H1 (cell line): ENCODE measurements around the gene PRR23E. TPM values are rescaled to one million over a fixed set of nuclear protein-coding genes. Genes with fewer than 3 reads are reported as not detected.

ENCODE experiments used
- CTCF ChIA-PET: fragments of 300-600 bp; sonication (Branson Sonifier 250); formaldehyde crosslinking; loops from one replicate; lab custom pipeline; 2021; ENCODE audit not compliant: partially characterized antibody; lab: Charles Lee
- POLR2A ChIA-PET: fragments of 300-600 bp; sonication (Branson Sonifier 250); formaldehyde crosslinking; loops from one replicate; lab custom pipeline; 2021; ENCODE audit warnings: inconsistent platforms; ENCODE audit not compliant: partially characterized antibody; lab: Charles Lee
- DNase-seq, 2 experiments: peaks; one replicate each; pipeline versions ENCODE4 v3.0.0 to v3.0.0-alpha.2; 2010 to 2022; ENCODE audit warnings: low spot score in 2 of 2, low read depth in 1 of 2, mixed read lengths in 1 of 2
- FAIRE-seq: peaks from 2 replicates; lab custom pipeline; 2011; peaks lifted over from hg19 to GRCh38; lab: Jason Lieb, UNC
- H2AFZ ChIP-seq: 2 replicates; pipeline ENCODE4 v1.8.1; 2012; ENCODE audit warnings: low read length, inconsistent platforms
- H2AK5ac ChIP-seq: 2 replicates; pipeline ENCODE4 v1.6.1; 2013; ENCODE audit warnings: low read depth, low read length
- H2BK120ac ChIP-seq: replicated peaks from 2 replicates; pipeline ENCODE3; 2013; ENCODE audit warnings: low read depth, low read length, inconsistent platforms
- H2BK12ac ChIP-seq: 2 replicates; pipeline ENCODE4 v1.6.1; 2013; ENCODE audit warnings: low read depth, low read length
- H2BK15ac ChIP-seq: 2 replicates; pipeline ENCODE4 v1.6.1; 2013; ENCODE audit warnings: low read length
- H2BK20ac ChIP-seq: 2 replicates; pipeline ENCODE4 v1.6.1; 2013; ENCODE audit warnings: low read length
- H2BK5ac ChIP-seq: 2 replicates; pipeline ENCODE4 v1.6.1; 2013; ENCODE audit warnings: low read depth, low read length
- H3K14ac ChIP-seq: 2 replicates; pipeline ENCODE4 v1.6.1; 2013; ENCODE audit warnings: inconsistent platforms; ENCODE audit not compliant: insufficient read length
- H3K18ac ChIP-seq: 2 replicates; pipeline ENCODE4 v1.6.1; 2013; ENCODE audit warnings: low read length; ENCODE audit errors: extremely low read depth
- H3K23ac ChIP-seq: 2 replicates; pipeline ENCODE4 v1.6.1; 2013; ENCODE audit warnings: inconsistent platforms; ENCODE audit not compliant: insufficient read length
- H3K23me2 ChIP-seq: 2 replicates; pipeline ENCODE4 v1.6.1; 2013; ENCODE audit warnings: low read depth, low read length
- H3K27ac ChIP-seq: 2 replicates; pipeline ENCODE4 v1.6.1; 2011; ENCODE audit warnings: low read depth, low read length, inconsistent platforms
- H3K27me3 ChIP-seq, 4 experiments: replicated peaks in 1 of 4; 1 replicate in 1 of 4; 2 replicates in 3 of 4; pipeline versions ENCODE4 v1.6.1 to v1.8.1; 2011 to 2013; ENCODE audit warnings: low read length in 3 of 4, mild to moderate bottlenecking in 3 of 4, inconsistent platforms in 2 of 4, mixed read lengths in 2 of 4, moderate library complexity in 1 of 4; ENCODE audit not compliant: control insufficient read depth in 3 of 4, insufficient read depth in 3 of 4; ENCODE audit errors: extremely low read depth in 1 of 4
- H3K36me3 ChIP-seq, 4 experiments: 2 replicates each; pipeline versions ENCODE4 v1.6.1 to v1.8.1; 2011 to 2013; ENCODE audit warnings: mild to moderate bottlenecking in 4 of 4, low read length in 3 of 4, moderate library complexity in 2 of 4, control low read depth in 1 of 4, inconsistent platforms in 1 of 4; ENCODE audit not compliant: insufficient read depth in 4 of 4, control insufficient read depth in 2 of 4
- H3K4ac ChIP-seq: replicated peaks from 2 replicates; pipeline ENCODE3; 2013; ENCODE audit warnings: low read length, low read depth, mixed read lengths, inconsistent platforms; ENCODE audit not compliant: insufficient read length
- H3K4me1 ChIP-seq, 4 experiments: replicated peaks in 1 of 4; 1 replicate in 1 of 4; 2 replicates in 3 of 4; pipeline versions ENCODE4 v1.6.1 to v1.8.1; 2011 to 2013; ENCODE audit warnings: low read length in 3 of 4, inconsistent platforms in 2 of 4, mixed read lengths in 1 of 4; ENCODE audit not compliant: insufficient read depth in 4 of 4, control insufficient read depth in 3 of 4
- H3K4me2 ChIP-seq, 2 experiments: 2 replicates each; pipeline versions ENCODE4 v1.6.1 to v1.8.1; 2011 to 2013; ENCODE audit warnings: low read depth in 2 of 2, low read length in 2 of 2, control low read depth in 1 of 2, inconsistent platforms in 1 of 2, mild to moderate bottlenecking in 1 of 2; ENCODE audit not compliant: insufficient read depth in 1 of 2
- H3K4me3 ChIP-seq, 4 experiments: fragments of 200-600, 300-600 bp in 1 of 4; sonication (generic), shearing (Covaris generic), sonication (Bioruptor Twin) in 1 of 4; 2 replicates each; pipeline versions ENCODE4 v1.5.1 to v1.8.1; 2011 to 2016; ENCODE audit warnings: low read length in 4 of 4, low read depth in 3 of 4, control low read depth in 2 of 4, inconsistent platforms in 2 of 4, mild to moderate bottlenecking in 2 of 4, mixed read lengths in 1 of 4, moderate library complexity in 1 of 4; ENCODE audit not compliant: insufficient read depth in 2 of 4; ENCODE audit errors: extremely low read depth in 1 of 4
- H3K56ac ChIP-seq: replicated peaks from 2 replicates; pipeline ENCODE3; 2013; ENCODE audit warnings: low read depth, mild to moderate bottlenecking, mixed read lengths, low read length, inconsistent platforms; ENCODE audit not compliant: insufficient read length
- H3K79me1 ChIP-seq: 2 replicates; pipeline ENCODE4 v1.6.1; 2013; ENCODE audit warnings: low read depth, low read length, control low read depth
- H3K79me2 ChIP-seq, 2 experiments: 2 replicates each; pipeline versions ENCODE4 v1.6.1 to v1.8.1; 2012 to 2013; ENCODE audit warnings: low read length in 2 of 2, mild to moderate bottlenecking in 2 of 2, inconsistent platforms in 1 of 2; ENCODE audit not compliant: insufficient read depth in 2 of 2, control insufficient read depth in 1 of 2
- H3K9ac ChIP-seq, 4 experiments: replicated peaks in 1 of 4; 1 replicate in 1 of 4; 2 replicates in 3 of 4; pipeline versions ENCODE4 v1.6.1 to v1.8.1; 2011 to 2013; ENCODE audit warnings: low read depth in 3 of 4, low read length in 3 of 4, control low read depth in 2 of 4, mild to moderate bottlenecking in 2 of 4, moderate library complexity in 2 of 4, inconsistent platforms in 1 of 4; ENCODE audit errors: extremely low read depth in 1 of 4
- H3K9me3 ChIP-seq, 2 experiments: 2 replicates each; pipeline versions ENCODE4 v1.6.1 to v1.8.1; 2012 to 2013; ENCODE audit warnings: mild to moderate bottlenecking in 2 of 2, moderate library complexity in 2 of 2, control low read depth in 1 of 2, inconsistent platforms in 1 of 2, low read depth in 1 of 2, low read length in 1 of 2, mixed read lengths in 1 of 2; ENCODE audit not compliant: insufficient read depth in 2 of 2
- H4K20me1 ChIP-seq, 2 experiments: replicated peaks in 1 of 2; 2 replicates each; pipeline versions ENCODE3 to v1.8.1; 2011 to 2013; ENCODE audit warnings: inconsistent platforms in 2 of 2, low read length in 2 of 2, mild to moderate bottlenecking in 1 of 2; ENCODE audit not compliant: insufficient read depth in 2 of 2, control insufficient read depth in 1 of 2
- H4K5ac ChIP-seq: 2 replicates; pipeline ENCODE4 v1.6.1; 2013; ENCODE audit warnings: low read length, low read depth, mixed read lengths, inconsistent platforms; ENCODE audit not compliant: insufficient read length
- H4K8ac ChIP-seq: 2 replicates; pipeline ENCODE4 v1.8.0; 2013; ENCODE audit warnings: mild to moderate bottlenecking, moderate library complexity, low read length, inconsistent platforms; ENCODE audit not compliant: insufficient read depth; ENCODE audit errors: extremely low read depth
- H4K91ac ChIP-seq: replicated peaks from 2 replicates; pipeline ENCODE3; 2013; ENCODE audit warnings: low read length, mixed read lengths, inconsistent platforms; ENCODE audit not compliant: insufficient read length
- HDAC2 ChIP-seq, 2 experiments: fragments of 300-600 bp in 1 of 2; sonication (generic) in 1 of 2; IDR thresholded peaks; 2 replicates each; pipeline ENCODE4 v1.6.1; 2011 to 2012; ENCODE audit warnings: low read depth in 2 of 2, low read length in 2 of 2, mild to moderate bottlenecking in 2 of 2, moderate library complexity in 2 of 2, borderline replicate concordance in 1 of 2, inconsistent platforms in 1 of 2
- SP4 ChIP-seq: IDR thresholded peaks from 2 replicates; pipeline ENCODE4 v1.6.1; 2012; ENCODE audit warnings: low read length, inconsistent platforms
- TBP ChIP-seq: IDR thresholded peaks from 2 replicates; pipeline ENCODE4 v1.6.1; 2011; ENCODE audit warnings: low read depth, low read length, improper control_type of control experiment
- WGBS, 2 experiments: shearing (Covaris generic) in 1 of 2; methylation state at CpG; one replicate each; pipeline versions ENCODE4 v1.1.6 to v1.1.7; 2013 to 2015; ENCODE audit warnings: low lambda C conversion rate in 2 of 2, mixed read lengths in 2 of 2, inconsistent platforms in 1 of 2, low coverage in 1 of 2, missing lambda C conversion rate in 1 of 2; ENCODE audit not compliant: insufficient replicate concordance in 2 of 2, insufficient coverage in 1 of 2, insufficient read length in 1 of 2; ENCODE audit errors: extremely low coverage in 1 of 2, missing lambda C conversion rate in 1 of 2; 5-methylcytosine and 5-hydroxymethylcytosine counted together
- polyA plus RNA-seq, 7 experiments: library from polyadenylated mRNA; depleted of rRNA in 3 of 7; stranded (reverse) in 5 of 7; unstranded in 2 of 7; fragments of >200 nt in 5 of 7; fragments of 200-250 nt in 2 of 7; gene quantifications; 1 replicate in 5 of 7; 2 replicates in 1 of 7; 4 replicates in 1 of 7; pipeline versions ENCODE4 v1.2.1 to v1.2.3, GENCODE V29; 2011 to 2013; ENCODE audit warnings: missing spikeins in 2 of 7, mixed read lengths in 2 of 7
- total RNA-seq: library from RNA; stranded (reverse); fragmentation: NEBNext Ultra II Directional; extraction: Animal tissue kit (Norgen Biotek cat#: 25700); gene quantifications from 2 replicates; pipeline ENCODE4 v1.2.1, GENCODE V29; 2021

PRR23E gene
- total and polyA plus RNA-seq, 2 of the 8 experiments (the other 6 are each of a cell fraction or from before 2014, with no cell fraction given), result not detected

GRCh38 chr3:127207727-127208482 lies 15.0 kb downstream of the PRR23E start:
- TF ChIP-seq SP4 (no peak), HDAC2 (IDR thresholded peaks at IDR 0.05; ENCODE audit: borderline replicate concordance in 1 of 2, low read depth in 2 of 2, low read length in 2 of 2) (no peak), TBP (no peak)
- TF ChIP-seq, all 59 proteins: peak for 0
- no peak overlapping the region for H3K56ac ChIP-seq
- no peak overlapping the region for H3K27ac ChIP-seq
- no peak overlapping the region for H2BK20ac ChIP-seq
- no peak overlapping the region for H2AK5ac ChIP-seq
- POLR2A ChIA-PET, result no interaction called here
- no peak overlapping the region for H2AFZ ChIP-seq
- H3K36me3 ChIP-seq, result no peaks in the 10 kb centered on the region
- H3K23ac ChIP-seq, result no peak overlapping the region
- H2BK5ac ChIP-seq, result no peak overlapping the region
- H3K18ac ChIP-seq, result no peak overlapping the region
- no peak overlapping the region for H2BK120ac ChIP-seq
- no peaks in the 10 kb centered on the region for H3K9me3 ChIP-seq
- WGBS, 2 experiments, result 79% methylated on average over 8 of the region's 8 CpGs; no CpG with 5 or more reads in 1 of the 2 experiments
- H3K79me1 ChIP-seq, result no peaks in the 10 kb centered on the region
- CTCF ChIA-PET, result no interaction called here
- H2BK12ac ChIP-seq, result no peak overlapping the region
- no peaks in the 10 kb centered on the region for H3K23me2 ChIP-seq
- FAIRE-seq (no peak), DNase-seq (no peak)
- H4K5ac ChIP-seq, result no peak overlapping the region
- no peak overlapping the region for H3K9ac ChIP-seq
- peaks cover 0 to 1% of the 10 kb centered on the region in 2 experiments for H4K20me1 ChIP-seq
- H3K27me3 ChIP-seq, result no peaks in the 10 kb centered on the region
- H3K4me2 ChIP-seq, result no peak overlapping the region
- H3K4ac ChIP-seq, result no peak overlapping the region
- no peak overlapping the region for H3K4me3 ChIP-seq
- H3K79me2 ChIP-seq, result no peaks in the 10 kb centered on the region
- no peak overlapping the region for H4K8ac ChIP-seq
- peaks cover 0 to 5% (median 3%) of the 10 kb centered on the region in 4 experiments; a peak in 5 of 7 replicates for H3K4me1 ChIP-seq
- H3K14ac ChIP-seq, result no peak overlapping the region
- no peak overlapping the region for H4K91ac ChIP-seq
- no peak overlapping the region for H2BK15ac ChIP-seq
